Choroid plexus epithelial cell (primary cell): ENCODE measurements around the gene OR2AG1.

ENCODE experiments used
- DNase-seq: peaks from one replicate; pipeline ENCODE4 v3.0.0-alpha.2; 2010; ENCODE audit warnings: low read depth
- H3K4me3 ChIP-seq: 2 replicates; pipeline ENCODE4 v1.5.1; 2011; ENCODE audit warnings: low read depth, mild to moderate bottlenecking, control low read depth, low read length, moderate library complexity
- CTCF ChIP-seq: conservative IDR thresholded peaks from 2 replicates; pipeline ENCODE4 v1.5.1; 2011; ENCODE audit warnings: low read depth, mild to moderate bottlenecking, control low read depth, inconsistent platforms, low read length, moderate library complexity

Gene OR2AG1

DNA sequence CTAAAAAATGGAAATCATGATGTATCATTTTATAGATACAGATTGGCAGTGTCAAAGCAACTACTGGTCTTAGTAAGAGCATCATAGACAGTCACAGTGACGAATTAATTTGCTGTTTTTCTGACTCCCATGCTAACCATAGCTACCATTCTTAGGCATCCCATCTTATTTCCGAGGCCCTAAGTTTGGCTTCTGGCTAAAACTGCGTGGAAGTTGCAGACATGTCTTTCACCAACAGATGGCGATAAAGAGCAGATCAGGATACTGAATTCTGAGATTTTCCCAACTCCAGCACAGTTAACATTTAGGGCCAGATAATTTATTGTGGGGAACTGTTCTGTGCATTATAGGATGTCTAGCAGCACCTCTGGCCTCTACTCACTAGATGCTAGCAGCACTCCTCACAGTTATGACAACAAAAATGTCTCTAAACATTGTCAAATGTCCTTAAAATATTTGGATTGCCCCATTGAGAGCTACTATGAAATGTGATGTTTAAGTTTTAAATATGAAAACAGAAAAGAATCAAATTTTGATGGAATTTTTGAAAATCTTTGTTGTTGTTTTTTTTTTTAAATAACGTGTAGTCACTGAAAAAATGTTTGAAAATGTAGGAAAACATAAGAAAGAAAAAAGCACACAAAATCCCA is 27.4 kb upstream of the OR2AG1 start:
- H3K4me3 ChIP-seq, result no peak overlapping the region
- TF ChIP-seq CTCF, result peak; percentile 90
- peak; percentile 62 for DNase-seq

- no peak overlapping the region for H3K4me3 ChIP-seq
- DNase-seq, result no peak
- TF ChIP-seq CTCF, result no peak
These were observed 26.9 kb upstream of the OR2AG1 start for GRCh38 chr11:6755953-6756347.

DNA sequence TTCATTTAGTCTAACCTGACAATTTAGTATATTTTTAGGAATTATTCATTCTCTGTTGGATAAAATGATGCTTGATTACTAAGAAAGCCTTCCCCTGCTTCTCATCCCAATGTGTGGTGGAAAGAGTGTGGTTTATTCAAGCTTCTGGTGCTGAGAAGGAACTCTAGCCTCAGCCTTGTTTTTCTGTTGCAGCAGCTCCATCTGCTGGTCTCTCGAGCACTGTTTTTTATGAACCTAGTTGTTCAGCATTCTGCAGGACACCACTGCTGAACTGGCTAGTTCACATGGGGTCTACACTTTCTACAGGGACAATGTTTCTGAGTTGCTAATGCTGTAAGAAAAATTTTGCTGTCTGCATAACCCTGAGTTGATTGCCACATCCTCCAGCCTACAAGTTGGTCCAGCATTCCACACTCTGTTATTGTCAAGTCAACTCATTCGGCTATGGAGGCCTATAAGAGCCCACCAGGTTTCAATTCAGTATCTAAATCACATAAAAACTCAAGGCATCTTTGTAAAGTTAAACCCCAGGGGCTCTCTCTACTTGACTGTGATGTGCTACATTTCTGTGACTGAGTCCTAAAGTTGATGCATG is 25.4 kb upstream of the OR2AG1 start:
- DNase-seq, result peak; percentile 87
- H3K4me3 ChIP-seq, result no peak overlapping the region
- TF ChIP-seq CTCF, result peak; percentile 84

DNA sequence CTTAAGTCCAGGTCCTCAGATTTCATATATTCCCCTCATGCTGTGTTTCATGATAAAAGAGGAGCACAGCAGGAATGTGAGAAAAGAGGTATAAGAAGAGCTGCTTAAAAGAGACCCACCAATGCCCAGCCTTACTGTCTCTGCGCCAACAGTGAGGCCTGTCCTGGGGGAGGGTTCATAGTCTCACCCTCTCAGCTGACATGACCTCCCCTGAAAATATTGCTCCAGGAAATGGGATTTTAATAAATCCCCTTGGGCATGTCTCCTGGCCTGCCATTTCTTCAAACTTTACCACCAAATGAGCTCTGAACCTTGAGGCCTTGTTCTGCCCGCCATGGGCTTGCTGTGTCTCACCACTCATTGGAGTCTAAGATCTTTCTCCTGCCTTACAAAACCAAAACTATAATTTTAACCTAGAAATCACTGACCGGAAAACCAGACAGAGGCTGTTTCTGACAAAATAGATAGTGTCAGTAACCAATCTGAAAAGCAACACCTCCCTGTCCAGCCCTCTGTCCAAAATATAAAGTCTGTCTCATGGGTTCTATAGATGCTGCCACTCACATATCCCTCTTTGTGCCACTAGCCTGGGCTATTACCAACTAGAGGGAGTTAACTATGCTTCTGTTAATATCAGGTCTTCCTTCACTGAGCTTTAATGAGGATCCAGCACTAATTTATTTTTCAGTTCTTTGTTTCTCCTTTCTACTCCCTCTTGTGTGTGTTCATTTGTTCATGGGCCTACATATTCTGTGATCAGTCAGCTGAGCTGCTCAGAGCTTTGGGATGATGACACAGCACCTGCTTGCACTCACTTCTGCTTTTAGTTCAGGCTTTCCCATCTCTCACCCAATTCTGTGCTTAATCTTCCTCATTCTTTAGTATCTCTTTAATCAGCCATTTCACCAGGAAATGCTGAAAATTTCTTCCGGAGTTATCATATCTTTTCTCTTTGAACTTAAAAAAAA is 10.6 kb upstream of the OR2AG1 start, which contains the start of gene OR2AG2:
TSS of gene OR2AG2 (minus strand) at position 51 of the 968 bp plus-strand sequence. CDS start 3,019 bp downstream, outside the sequence.
- no peak within 1 kb of the TSS for H3K4me3 ChIP-seq
- no peak for DNase-seq
- TF ChIP-seq CTCF, result no peak

DNA sequence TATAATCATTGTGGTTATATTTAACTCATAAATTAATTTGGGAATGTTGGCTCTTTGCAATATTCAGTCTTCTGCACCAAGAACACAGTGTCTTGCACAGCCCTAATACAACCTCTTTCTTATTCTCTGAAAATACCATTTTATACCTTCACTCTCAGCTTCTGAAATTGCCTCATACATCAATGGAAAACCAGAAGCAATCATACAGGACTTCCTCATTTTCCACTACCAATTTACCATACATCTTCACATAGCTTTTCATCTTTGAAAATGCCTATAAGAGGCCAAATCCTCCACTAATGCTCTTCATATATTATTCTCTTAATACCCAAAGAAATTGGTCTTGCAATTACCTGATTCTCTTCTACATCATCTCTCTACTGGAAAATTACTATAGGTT is 4.3 kb upstream of the OR2AG1 start:
- TF ChIP-seq CTCF, result no peak
- DNase-seq, result no peak
- no peak overlapping the region for H3K4me3 ChIP-seq

- no peak for TF ChIP-seq CTCF
- no peak for DNase-seq
- no peak overlapping the region for H3K4me3 ChIP-seq
These were observed 2.0 kb upstream of the OR2AG1 start for GRCh38 chr11:6780829-6781228.
